IPS DF 6.9 (cell line): ENCODE measurements around the gene MCCC2.
"Not testable (repeated sequence)": the region's sequence is repeated elsewhere in the genome, so short reads cannot be mapped to it uniquely, and the experiment has no call there.

Experiments
- DNase-seq: peaks from one replicate; pipeline ENCODE4 v3.0.0-alpha.2; 2013; ENCODE audit warnings: low read depth, low spot score
- H3K27ac ChIP-seq: one replicate; pipeline ENCODE4 v1.5.1; 2013; ENCODE audit warnings: low read length, control low read depth
- H3K27me3 ChIP-seq: 2 replicates; pipeline ENCODE4 v1.6.1; 2013; ENCODE audit warnings: mild to moderate bottlenecking, low read length; ENCODE audit not compliant: control insufficient read depth, insufficient read depth
- H3K36me3 ChIP-seq: 2 replicates; pipeline ENCODE4 v1.6.1; 2013; ENCODE audit warnings: low read length; ENCODE audit not compliant: control insufficient read depth, insufficient read depth
- H3K4me1 ChIP-seq: 2 replicates; pipeline ENCODE4 v1.6.1; 2013; ENCODE audit warnings: low read length; ENCODE audit not compliant: control insufficient read depth, insufficient read depth
- H3K4me3 ChIP-seq: 2 replicates; pipeline ENCODE4 v1.5.1; 2013; ENCODE audit warnings: mild to moderate bottlenecking, low read length
- H3K9me3 ChIP-seq: 2 replicates; pipeline ENCODE4 v1.6.1; 2013; ENCODE audit warnings: low read length, inconsistent platforms; ENCODE audit not compliant: control insufficient read depth, insufficient read depth
- WGBS: extraction: QIAGEN DNeasy Blood & Tissue Kit; methylation state at CpG from one replicate; pipeline ENCODE4 v1.1.7; 2013; ENCODE audit warnings: mixed read lengths, missing lambda C conversion rate; ENCODE audit not compliant: insufficient read length, insufficient coverage; 5-methylcytosine and 5-hydroxymethylcytosine counted together

Gene MCCC2

DNA sequence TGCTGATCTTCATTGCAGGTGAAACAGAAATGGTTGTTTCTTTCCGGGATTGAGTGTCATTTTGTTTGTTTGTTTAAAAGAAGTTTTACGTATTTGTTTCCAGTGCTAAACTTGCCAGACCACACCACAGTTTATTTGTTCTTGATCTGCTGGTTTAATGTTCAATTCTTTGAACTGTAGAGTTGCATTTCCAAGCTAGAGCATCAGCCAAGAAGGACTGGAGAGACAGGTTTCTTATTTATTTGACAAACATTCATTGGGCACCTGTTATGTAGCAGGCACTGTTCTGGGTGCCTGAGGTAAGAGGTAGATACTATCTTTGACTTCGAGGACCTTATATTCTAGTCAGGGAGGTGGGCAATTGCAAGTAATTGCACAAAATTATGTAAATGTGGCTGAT is 45.0 kb downstream of the MCCC2 start:
- Histone ChIP-seq H3K9me3 (no peaks in the 10 kb centered on the region), H3K4me3 (no peak overlapping the region), H3K27me3 (no peaks in the 10 kb centered on the region), H3K4me1 (no peaks in the 10 kb centered on the region), H3K27ac (no peak overlapping the region), H3K36me3 (no peaks in the 10 kb centered on the region)
- no peak for DNase-seq
- WGBS = no CpG with 5 or more reads among the region's 3 CpGs

DNA sequence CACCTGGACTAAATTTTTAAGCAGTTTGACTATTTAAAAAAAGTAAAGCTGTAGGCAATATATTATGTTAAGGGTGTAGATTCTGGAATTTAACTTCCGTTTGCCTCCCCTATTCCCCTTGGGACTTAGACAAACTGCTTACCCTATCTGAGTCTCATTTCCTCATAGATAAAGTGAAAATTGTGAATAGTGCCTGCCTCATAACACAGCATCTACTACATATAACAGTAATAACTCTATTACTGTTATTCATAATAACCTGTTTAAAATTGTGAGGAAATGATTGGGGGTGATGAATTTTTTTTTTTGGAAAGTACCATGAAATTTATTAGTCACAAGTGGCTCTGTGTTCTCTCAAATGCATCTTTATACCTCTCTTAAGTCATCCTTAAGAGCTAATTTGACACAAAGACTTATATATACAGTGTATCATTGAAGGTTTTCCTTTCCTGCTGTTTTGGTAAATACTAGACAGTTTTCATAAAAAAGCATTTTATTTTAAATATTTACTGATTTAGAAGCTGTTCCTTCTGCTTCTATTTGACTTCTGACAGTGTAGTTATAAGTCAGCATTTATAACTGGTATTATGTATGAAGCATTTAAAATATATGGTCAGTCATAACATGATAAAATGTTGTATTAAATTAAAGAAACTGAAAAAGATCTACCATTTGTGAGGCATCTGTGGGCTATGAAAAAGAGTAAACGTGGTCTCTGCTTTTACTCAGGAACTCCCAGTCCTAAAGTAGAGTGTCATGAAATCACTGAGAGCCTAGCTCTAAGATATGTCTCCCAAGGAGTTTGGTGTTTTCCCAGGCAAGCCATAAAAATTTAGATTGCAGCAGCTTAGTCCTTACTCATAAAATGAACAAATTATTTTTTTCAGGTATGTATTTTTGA is 46.4 kb downstream of the MCCC2 start:
- H3K27ac ChIP-seq = no peak overlapping the region
- no peak overlapping the region for H3K4me3 ChIP-seq
- no peaks in the 10 kb centered on the region for H3K27me3 ChIP-seq
- no peaks in the 10 kb centered on the region for H3K4me1 ChIP-seq
- no peak for DNase-seq
- no CpG with 5 or more reads among the region's 2 CpGs for WGBS
- no peaks in the 10 kb centered on the region for H3K36me3 ChIP-seq
- H3K9me3 ChIP-seq = no peaks in the 10 kb centered on the region

GRCh38 chr5:71637133-71637532 is 50.0 kb downstream of the MCCC2 start:
- H3K36me3 ChIP-seq = no peaks in the 10 kb centered on the region; the same call in 1 of the 2 replicates
- DNase-seq = no peak
- no peaks in the 10 kb centered on the region for H3K4me1 ChIP-seq
- H3K9me3 ChIP-seq = no peaks in the 10 kb centered on the region
- no peak overlapping the region for H3K27ac ChIP-seq
- H3K4me3 ChIP-seq = no peak overlapping the region
- no peaks in the 10 kb centered on the region for H3K27me3 ChIP-seq

GRCh38 chr5:71640408-71640807 is 53.3 kb downstream of the MCCC2 start:
- peaks cover 2% of the 10 kb centered on the region; the same call in 1 of the 2 replicates for H3K36me3 ChIP-seq
- H3K9me3 ChIP-seq = no peaks in the 10 kb centered on the region
- H3K27ac ChIP-seq = no peak overlapping the region
- no peaks in the 10 kb centered on the region for H3K4me1 ChIP-seq
- H3K27me3 ChIP-seq = no peaks in the 10 kb centered on the region
- no CpG with 5 or more reads among the region's 3 CpGs for WGBS
- DNase-seq = no peak
- no peak overlapping the region for H3K4me3 ChIP-seq

GRCh38 chr5:71645030-71645429 is 57.9 kb downstream of the MCCC2 start:
- H3K27ac ChIP-seq = no peak overlapping the region
- H3K4me3 ChIP-seq = no peak overlapping the region
- peaks cover 8% of the 10 kb centered on the region; the same call in 1 of the 2 replicates for H3K36me3 ChIP-seq
- no peak for DNase-seq
- no CpG with 5 or more reads among the region's 3 CpGs for WGBS
- H3K4me1 ChIP-seq = no peaks in the 10 kb centered on the region
- H3K9me3 ChIP-seq = no peaks in the 10 kb centered on the region
- no peaks in the 10 kb centered on the region; the same call in 1 of the 2 replicates for H3K27me3 ChIP-seq

DNA sequence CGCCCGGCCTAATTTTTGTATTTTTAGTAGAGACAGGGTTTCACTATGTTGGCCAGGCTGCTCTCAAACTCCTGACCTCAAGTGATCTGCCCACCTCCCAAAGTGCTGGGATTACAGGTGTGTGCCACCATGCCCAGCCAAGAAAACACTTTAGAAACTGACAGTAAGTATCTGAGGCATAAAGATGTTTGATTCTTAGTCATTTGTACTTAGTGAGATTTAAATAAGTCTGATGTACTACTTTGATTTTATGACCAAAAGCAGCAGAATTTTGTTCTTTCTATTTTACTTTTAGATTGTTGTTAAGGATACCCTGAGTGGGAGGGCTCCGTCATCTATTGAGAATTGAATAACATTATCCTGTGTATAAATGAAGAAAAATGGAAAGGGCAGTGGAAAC is 63.8 kb downstream of the MCCC2 start:
- H3K27me3 ChIP-seq, H3K4me3 ChIP-seq, H3K4me1 ChIP-seq, H3K36me3 ChIP-seq, DNase-seq, H3K9me3 ChIP-seq, H3K27ac ChIP-seq: not testable (repeated sequence)
- whole genome bisulfite sequencing = no CpG with 5 or more reads among the region's 3 CpGs

GRCh38 chr5:71651579-71651978 is 64.4 kb downstream of the MCCC2 start:
- no CpG with 5 or more reads among the region's 3 CpGs for WGBS
- no peak overlapping the region for H3K27ac ChIP-seq
- no peak for DNase-seq
- H3K36me3 ChIP-seq = peaks cover under 1% of the 10 kb centered on the region; the same call in 1 of the 2 replicates
- H3K4me3 ChIP-seq = no peak overlapping the region
- no peaks in the 10 kb centered on the region for H3K4me1 ChIP-seq
- no peaks in the 10 kb centered on the region for H3K9me3 ChIP-seq
- no peaks in the 10 kb centered on the region; the same call in 1 of the 2 replicates for H3K27me3 ChIP-seq

DNA sequence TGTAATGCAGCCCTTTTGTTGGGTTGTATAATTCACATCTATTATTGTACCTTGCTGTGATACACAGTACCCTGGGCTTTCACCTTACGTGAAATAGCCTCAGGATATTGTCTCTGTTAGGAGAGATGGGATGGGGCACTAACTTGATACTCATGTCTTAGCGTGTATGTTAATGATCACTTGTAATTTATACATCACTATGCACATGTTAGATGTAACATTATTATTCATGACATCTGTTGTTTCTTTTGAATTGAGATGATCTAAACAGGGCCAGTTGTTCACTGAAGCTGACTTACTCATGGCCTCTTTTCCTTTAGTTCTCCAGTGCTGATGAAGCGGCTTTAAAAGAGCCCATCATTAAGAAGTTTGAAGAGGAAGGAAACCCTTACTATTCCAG is 65.2 kb downstream of the MCCC2 start:
- WGBS = no CpG with 5 or more reads among the region's 3 CpGs
- H3K36me3 ChIP-seq = no peaks in the 10 kb centered on the region; the same call in 1 of the 2 replicates
- H3K9me3 ChIP-seq = no peaks in the 10 kb centered on the region
- no peak overlapping the region for H3K27ac ChIP-seq
- H3K4me3 ChIP-seq = no peak overlapping the region
- H3K27me3 ChIP-seq = no peaks in the 10 kb centered on the region
- no peak for DNase-seq
- H3K4me1 ChIP-seq = no peaks in the 10 kb centered on the region

GRCh38 chr5:71652803-71653543 is 65.8 kb downstream of the MCCC2 start:
- Histone ChIP-seq H3K4me3 (no peak overlapping the region), H3K9me3 (no peaks in the 10 kb centered on the region), H3K27me3 (no peaks in the 10 kb centered on the region), H3K4me1 (no peaks in the 10 kb centered on the region), H3K36me3 (no peaks in the 10 kb centered on the region; the same call in 1 of the 2 replicates), H3K27ac (no peak overlapping the region)
- no CpG with 5 or more reads among the region's 9 CpGs for WGBS
- no peak for DNase-seq

GRCh38 chr5:71658916-71659662 is 71.9 kb downstream of the MCCC2 start:
- Histone ChIP-seq H3K27ac (no peak overlapping the region), H3K4me3 (no peak overlapping the region), H3K36me3 (no peaks in the 10 kb centered on the region; the same call in 1 of the 2 replicates), H3K9me3 (no peaks in the 10 kb centered on the region), H3K4me1 (no peaks in the 10 kb centered on the region), H3K27me3 (no peaks in the 10 kb centered on the region)
- WGBS = no CpG with 5 or more reads among the region's 3 CpGs
- no peak for DNase-seq
